Dendritic cell treated with granulocyte-macrophage colony-stimulating factor and Interleukin-4, amounts not matched to agents 40 ng/mL and 50 ng/mL, for 4 days (primary cell): ENCODE data around the gene SPOP.

Source experiments
- H3K27ac Mint-ChIP-seq: one replicate; pipeline ENCODE4 v1.8.0; 2022; ENCODE audit warnings: mild to moderate bottlenecking, mixed read lengths
- H3K27me3 Mint-ChIP-seq: one replicate; pipeline ENCODE4 v1.8.0; 2022; ENCODE audit warnings: mild to moderate bottlenecking, mixed read lengths
- H3K36me3 Mint-ChIP-seq: one replicate; pipeline ENCODE4 v1.8.0; 2022; ENCODE audit warnings: low read depth, mixed read lengths
- H3K4me1 Mint-ChIP-seq: one replicate; pipeline ENCODE4 v1.8.0; 2022; ENCODE audit warnings: low read depth, mixed read lengths
- H3K4me3 Mint-ChIP-seq: one replicate; pipeline ENCODE4 v1.8.0; 2022; ENCODE audit warnings: mild to moderate bottlenecking, moderate library complexity, mixed read lengths
- H3K9me3 Mint-ChIP-seq: one replicate; pipeline ENCODE4 v1.8.0; 2022; ENCODE audit warnings: mixed read lengths
- intact Hi-C: fragments of 100-400 bp; cut with micrococcal nuclease; formaldehyde crosslinking; loops from one replicate; pipeline ENCODE4 v1.15.0; 2022

The SPOP gene

GRCh38 chr17:49588726-49589576, 88.9 kb downstream of the SPOP start:
- Mint-ChIP-seq H3K27me3 (no peaks in the 10 kb centered on the region), H3K36me3 (peaks cover 47% of the 10 kb centered on the region), H3K27ac (no peak overlapping the region), H3K9me3 (no peaks in the 10 kb centered on the region), H3K4me1 (no peaks in the 10 kb centered on the region), H3K4me3 (no peak overlapping the region)
- intact Hi-C loops: no loop called here

DNA sequence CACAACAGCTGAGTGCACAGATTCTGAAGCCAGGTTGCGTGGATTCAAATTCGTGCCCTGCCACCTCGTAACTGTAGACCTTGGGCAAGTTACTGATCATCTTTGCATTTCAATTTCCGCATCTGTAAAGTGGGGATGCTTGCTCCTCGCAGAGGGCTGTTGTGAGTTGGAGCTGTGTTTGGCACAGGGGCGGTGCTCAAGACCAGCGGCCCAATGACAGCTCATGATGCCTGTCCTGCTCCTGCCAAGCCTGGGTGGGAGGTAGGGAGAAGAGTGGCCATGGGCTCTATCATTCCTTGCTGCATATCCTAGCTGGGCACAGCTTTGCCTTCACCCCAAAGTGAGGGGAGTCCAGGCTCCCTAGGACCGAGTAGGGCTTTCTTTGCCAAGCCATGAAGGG, 89.6 kb downstream of the SPOP start:
- no peaks in the 10 kb centered on the region for H3K9me3 Mint-ChIP-seq
- H3K27me3 Mint-ChIP-seq: no peaks in the 10 kb centered on the region
- no peak overlapping the region for H3K4me3 Mint-ChIP-seq
- H3K27ac Mint-ChIP-seq: no peak overlapping the region
- H3K36me3 Mint-ChIP-seq: peaks cover 47% of the 10 kb centered on the region
- H3K4me1 Mint-ChIP-seq: no peaks in the 10 kb centered on the region
- intact Hi-C loops: no loop called here

DNA sequence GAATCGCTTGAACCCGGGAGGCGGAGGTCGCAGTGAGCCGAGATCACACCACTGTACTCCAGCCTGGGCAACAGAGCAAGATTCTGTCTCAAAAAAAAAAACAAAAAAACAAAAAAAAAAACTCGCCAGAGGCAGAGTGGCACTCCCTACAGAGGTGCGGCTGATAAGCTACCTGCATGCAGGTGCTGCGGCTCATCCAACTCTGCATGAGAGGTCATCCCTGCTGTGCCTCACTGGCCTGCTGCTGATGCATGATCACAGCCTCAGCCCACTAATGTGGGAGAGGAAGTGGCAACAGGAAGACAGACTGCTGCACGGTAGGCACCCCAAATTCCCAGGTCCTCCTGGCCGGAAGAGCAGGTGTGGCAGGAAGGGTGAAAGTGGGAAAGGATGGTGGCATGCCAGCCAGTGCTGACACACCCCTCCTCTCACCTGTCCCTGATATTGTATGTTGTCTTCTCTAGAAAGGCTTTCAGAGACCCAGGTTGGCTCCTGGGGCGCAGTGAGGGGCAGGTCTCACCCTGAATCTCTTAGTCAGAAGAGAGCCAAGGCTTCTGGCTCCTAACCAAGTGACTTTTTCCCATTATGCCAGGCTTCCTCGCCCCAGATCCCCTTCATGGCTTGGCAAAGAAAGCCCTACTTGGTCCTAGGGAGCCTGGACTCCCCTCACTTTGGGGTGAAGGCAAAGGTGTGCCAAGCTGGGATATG, 90.4 kb downstream of the SPOP start:
- Mint-ChIP-seq H3K9me3 (no peaks in the 10 kb centered on the region), H3K27me3 (no peaks in the 10 kb centered on the region), H3K4me3 (no peak overlapping the region), H3K4me1 (no peaks in the 10 kb centered on the region), H3K36me3 (peaks cover 46% of the 10 kb centered on the region), H3K27ac (no peak overlapping the region)
- intact Hi-C loops: no loop called here

- no peaks in the 10 kb centered on the region for H3K9me3 Mint-ChIP-seq
- H3K36me3 Mint-ChIP-seq: peaks cover 26% of the 10 kb centered on the region
- peaks cover 6% of the 10 kb centered on the region for H3K27me3 Mint-ChIP-seq
- H3K27ac Mint-ChIP-seq: no peak overlapping the region
- H3K4me1 Mint-ChIP-seq: peaks cover under 1% of the 10 kb centered on the region
- intact Hi-C loops: no loop called here
- H3K4me3 Mint-ChIP-seq: no peak overlapping the region
Observed at GRCh38 chr17:49585422-49586027, 92.4 kb downstream of the SPOP start.

DNA sequence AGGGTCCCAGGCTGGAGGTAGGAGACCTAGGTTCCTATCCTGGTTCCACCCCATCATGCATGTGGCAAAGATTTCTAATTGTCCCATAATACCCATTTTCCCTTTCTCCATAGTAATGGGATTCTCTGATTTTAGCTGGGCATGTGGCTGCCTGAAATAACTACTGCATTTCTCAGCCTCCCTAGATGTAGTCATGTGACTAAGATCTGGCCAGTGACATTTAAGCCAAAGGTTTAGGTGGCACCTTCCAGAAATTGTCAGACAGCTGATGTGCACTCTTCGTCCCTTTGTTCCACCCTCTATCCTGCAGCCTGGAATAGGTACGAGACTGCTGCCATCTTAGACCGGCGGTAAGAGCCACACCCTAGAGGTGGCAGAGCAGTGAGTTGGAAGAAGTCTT, 94.0 kb downstream of the SPOP start:
- H3K27me3 Mint-ChIP-seq: peaks cover 16% of the 10 kb centered on the region
- H3K27ac Mint-ChIP-seq: no peak overlapping the region
- intact Hi-C loops: no loop called here
- no peak overlapping the region for H3K4me3 Mint-ChIP-seq
- no peaks in the 10 kb centered on the region for H3K9me3 Mint-ChIP-seq
- H3K36me3 Mint-ChIP-seq: peaks cover 16% of the 10 kb centered on the region
- H3K4me1 Mint-ChIP-seq: peaks cover 10% of the 10 kb centered on the region

DNA sequence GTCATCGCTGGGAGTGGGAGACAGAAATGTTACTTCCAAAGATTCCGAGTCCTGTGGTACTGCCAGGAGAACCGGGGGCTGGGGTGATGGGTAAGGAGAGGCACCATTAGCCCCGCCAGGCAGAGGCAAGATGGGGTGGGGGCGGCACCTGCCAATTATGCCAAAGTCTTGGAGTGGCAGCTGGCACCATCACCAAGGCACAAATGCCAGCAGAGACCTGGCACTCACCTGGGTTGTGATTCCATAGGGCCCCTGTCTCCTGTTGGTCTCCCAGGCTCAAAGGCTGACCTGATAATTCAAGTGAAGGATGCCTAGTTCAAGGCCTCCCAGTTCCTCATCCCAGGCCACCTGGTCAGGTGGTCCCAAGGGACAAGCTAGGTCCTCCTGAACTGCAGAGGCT, 94.7 kb downstream of the SPOP start:
- Mint-ChIP-seq H3K9me3 (no peaks in the 10 kb centered on the region), H3K27me3 (peaks cover 23% of the 10 kb centered on the region), H3K36me3 (peaks cover 10% of the 10 kb centered on the region), H3K27ac (no peak overlapping the region), H3K4me3 (no peak overlapping the region), H3K4me1 (peaks cover 10% of the 10 kb centered on the region)
- intact Hi-C loops: no loop called here

DNA sequence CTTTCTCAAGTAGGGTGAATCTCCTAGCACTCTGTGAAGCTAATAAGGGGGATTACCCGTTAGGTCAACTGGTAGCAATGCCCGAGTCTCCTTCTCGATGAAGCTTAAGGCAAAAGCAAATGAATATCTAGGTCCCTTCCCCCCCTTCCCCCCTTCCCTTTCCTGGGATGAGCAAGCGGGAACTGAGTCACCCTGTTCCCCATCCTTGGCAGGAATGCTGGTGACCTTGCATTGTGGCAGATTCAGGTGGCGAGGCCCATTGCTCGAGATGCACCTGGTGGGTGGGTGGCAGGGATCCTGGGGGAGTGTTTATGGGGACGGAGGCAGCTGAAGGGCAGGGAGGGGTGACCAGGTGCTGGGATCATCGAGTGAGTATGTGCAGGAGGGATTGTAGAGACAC, 95.1 kb downstream of the SPOP start:
- no peaks in the 10 kb centered on the region for H3K9me3 Mint-ChIP-seq
- H3K4me1 Mint-ChIP-seq: peaks cover 10% of the 10 kb centered on the region
- peaks cover 27% of the 10 kb centered on the region for H3K27me3 Mint-ChIP-seq
- intact Hi-C loops: no loop called here
- H3K36me3 Mint-ChIP-seq: peaks cover 6% of the 10 kb centered on the region
- H3K4me3 Mint-ChIP-seq: no peak overlapping the region
- H3K27ac Mint-ChIP-seq: no peak overlapping the region

DNA sequence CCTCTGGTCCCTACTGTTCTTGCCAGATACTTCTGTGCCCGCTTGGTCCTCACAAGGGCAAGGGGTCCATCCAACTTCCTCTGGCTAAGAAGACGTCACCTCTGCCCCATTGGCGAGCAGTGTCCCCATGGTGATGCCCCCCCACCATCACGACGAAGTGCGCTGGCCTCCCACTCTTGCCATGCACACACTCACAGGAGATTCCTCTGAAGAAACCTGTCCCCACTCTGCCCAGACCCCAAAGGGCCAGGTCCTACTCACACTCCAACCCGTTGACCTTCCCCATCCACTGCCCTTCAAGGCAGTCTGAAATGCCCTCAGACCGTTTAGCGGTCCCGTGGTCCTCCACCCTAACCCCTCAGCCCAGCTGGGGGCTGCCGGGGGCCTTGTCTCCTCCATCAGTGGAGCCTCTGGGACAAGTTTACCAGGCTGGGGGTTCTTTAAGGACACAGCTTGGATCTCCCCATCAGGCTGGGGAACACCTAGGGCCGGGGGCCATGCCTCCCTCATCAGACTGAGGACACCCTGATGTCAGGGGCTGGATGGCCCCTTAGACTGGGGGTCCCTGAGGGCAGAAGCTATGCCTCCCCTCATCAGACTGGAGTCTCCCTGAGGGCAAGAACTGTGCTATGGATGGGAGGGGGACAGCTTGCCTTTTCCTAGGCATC, 95.7 kb downstream of the SPOP start:
- Mint-ChIP-seq H3K4me3 (no peak overlapping the region), H3K27ac (no peak overlapping the region), H3K27me3 (peaks cover 33% of the 10 kb centered on the region), H3K9me3 (no peaks in the 10 kb centered on the region), H3K36me3 (peaks cover 4% of the 10 kb centered on the region), H3K4me1 (peaks cover 11% of the 10 kb centered on the region)
- intact Hi-C loops: no loop called here

DNA sequence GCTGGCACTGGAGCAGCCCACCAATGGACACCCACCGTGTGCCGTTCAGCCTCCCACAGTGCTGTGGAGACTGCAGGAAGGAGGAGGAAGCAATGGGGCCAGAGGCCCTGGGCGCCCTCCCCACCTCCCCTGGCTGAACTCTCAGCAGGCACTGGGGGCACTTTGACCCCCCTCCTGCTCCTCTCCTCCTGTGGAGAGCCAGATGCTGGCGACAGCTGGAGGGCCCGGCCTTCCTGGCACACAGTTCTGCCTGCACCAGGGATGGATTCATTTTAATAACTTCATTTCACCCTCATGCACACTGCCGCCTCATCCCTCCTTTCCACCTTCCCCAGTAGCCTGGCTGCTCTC, 96.3 kb downstream of the SPOP start:
- peaks cover 4% of the 10 kb centered on the region for H3K36me3 Mint-ChIP-seq
- peaks cover 39% of the 10 kb centered on the region for H3K27me3 Mint-ChIP-seq
- no peaks in the 10 kb centered on the region for H3K9me3 Mint-ChIP-seq
- intact Hi-C loops: no loop called here
- peaks cover 16% of the 10 kb centered on the region for H3K4me1 Mint-ChIP-seq
- no peak overlapping the region for H3K27ac Mint-ChIP-seq
- H3K4me3 Mint-ChIP-seq: no peak overlapping the region

DNA sequence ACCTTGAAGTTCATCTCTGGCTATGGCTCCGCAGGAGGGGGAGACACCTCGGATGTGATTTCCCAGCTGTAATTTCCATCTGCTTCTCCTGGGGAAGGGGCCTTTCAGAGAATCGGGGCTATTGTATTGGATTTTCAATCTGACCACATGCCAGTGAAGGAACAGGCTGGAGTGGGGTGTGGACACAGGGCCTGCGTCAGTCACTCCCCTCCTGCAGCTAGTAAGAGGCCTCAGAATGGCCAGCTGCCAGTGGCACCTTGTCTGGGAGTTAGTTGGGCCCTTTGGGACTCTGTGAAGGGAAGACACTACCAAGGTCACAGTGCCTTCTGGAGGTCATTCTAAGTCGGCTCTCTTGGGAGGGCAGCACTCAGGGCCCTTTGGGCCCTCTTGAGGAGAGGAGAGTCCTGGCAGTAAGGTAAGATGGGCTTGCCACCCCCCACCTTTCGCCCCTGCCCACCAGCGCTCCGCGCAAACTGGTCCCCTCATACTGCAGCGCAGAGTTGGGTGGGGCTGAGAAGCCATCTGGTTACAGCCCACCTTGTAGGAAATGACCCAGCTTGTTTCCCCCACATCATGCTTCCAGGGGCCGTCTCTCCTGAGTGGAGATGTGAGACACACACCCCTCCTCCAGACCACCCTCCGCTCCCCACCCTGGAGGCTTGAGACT, 96.8 kb downstream of the SPOP start:
- no peak overlapping the region for H3K27ac Mint-ChIP-seq
- H3K27me3 Mint-ChIP-seq: peaks cover 42% of the 10 kb centered on the region
- peaks cover 4% of the 10 kb centered on the region for H3K36me3 Mint-ChIP-seq

GRCh38 chr17:49580055-49580721, 97.7 kb downstream of the SPOP start:
- H3K36me3 Mint-ChIP-seq: peaks cover 4% of the 10 kb centered on the region
- peaks cover 24% of the 10 kb centered on the region for H3K4me1 Mint-ChIP-seq
- H3K9me3 Mint-ChIP-seq: no peaks in the 10 kb centered on the region
- peaks cover 50% of the 10 kb centered on the region for H3K27me3 Mint-ChIP-seq
- H3K4me3 Mint-ChIP-seq: no peak overlapping the region
- intact Hi-C loops: no loop called here
- no peak overlapping the region for H3K27ac Mint-ChIP-seq

More for the DNA sequence above, 96.8 kb downstream of the SPOP start:
- no peak overlapping the region for H3K4me3 Mint-ChIP-seq
- intact Hi-C loops: no loop called here
- H3K9me3 Mint-ChIP-seq: no peaks in the 10 kb centered on the region
- peaks cover 18% of the 10 kb centered on the region for H3K4me1 Mint-ChIP-seq

DNA sequence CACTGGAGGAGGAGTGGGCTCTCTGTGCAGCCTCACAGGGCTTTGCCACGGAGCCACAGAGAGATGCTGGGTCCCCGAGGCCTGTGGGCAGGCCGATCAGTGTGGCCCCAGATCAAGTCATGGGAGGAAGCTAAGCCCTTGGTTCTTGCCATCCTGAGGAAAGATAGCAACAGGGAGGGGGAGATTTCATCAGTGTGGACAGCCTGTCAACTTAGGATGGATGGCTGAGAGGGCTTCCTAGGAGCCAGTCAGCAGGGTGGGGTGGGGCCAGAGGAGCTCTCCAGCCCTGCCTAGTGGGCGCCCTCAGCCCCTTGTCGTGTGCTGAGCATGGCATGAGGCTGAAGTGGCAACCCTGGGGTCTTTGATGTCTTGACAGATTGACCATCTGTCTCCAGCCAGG, 98.4 kb downstream of the SPOP start:
- Mint-ChIP-seq H3K27ac (no peak overlapping the region), H3K4me3 (no peak overlapping the region), H3K9me3 (no peaks in the 10 kb centered on the region), H3K27me3 (peaks cover 57% of the 10 kb centered on the region), H3K4me1 (peaks cover 27% of the 10 kb centered on the region), H3K36me3 (peaks cover 4% of the 10 kb centered on the region)
- intact Hi-C loops: loop anchor here (10.0 kb wide), 1 partner anchor 55 kb away; no protein-coding TSS in a partner anchor

DNA sequence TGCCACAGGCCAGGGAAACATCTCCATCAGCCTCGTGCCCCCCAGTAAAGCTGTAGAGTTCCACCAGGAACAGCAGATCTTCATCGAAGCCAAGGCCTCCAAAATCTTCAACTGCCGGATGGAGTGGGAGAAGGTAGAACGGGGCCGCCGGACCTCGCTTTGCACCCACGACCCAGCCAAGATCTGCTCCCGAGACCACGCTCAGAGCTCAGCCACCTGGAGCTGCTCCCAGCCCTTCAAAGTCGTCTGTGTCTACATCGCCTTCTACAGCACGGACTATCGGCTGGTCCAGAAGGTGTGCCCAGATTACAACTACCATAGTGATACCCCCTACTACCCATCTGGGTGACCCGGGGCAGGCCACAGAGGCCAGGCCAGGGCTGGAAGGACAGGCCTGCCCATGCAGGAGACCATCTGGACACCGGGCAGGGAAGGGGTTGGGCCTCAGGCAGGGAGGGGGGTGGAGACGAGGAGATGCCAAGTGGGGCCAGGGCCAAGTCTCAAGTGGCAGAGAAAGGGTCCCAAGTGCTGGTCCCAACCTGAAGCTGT, 98.9 kb downstream of the SPOP start:
- Mint-ChIP-seq H3K36me3 (peaks cover 4% of the 10 kb centered on the region), H3K27me3 (peaks cover 62% of the 10 kb centered on the region), H3K27ac (no peak overlapping the region), H3K9me3 (no peaks in the 10 kb centered on the region), H3K4me3 (no peak overlapping the region), H3K4me1 (peaks cover 28% of the 10 kb centered on the region)
- intact Hi-C loops: loop anchor here (10.0 kb wide), 1 partner anchor 56 kb away; no protein-coding TSS in a partner anchor
